Measurements from ENCODE around the gene TBCCD1.
A peak's percentile ranks its signal among the peaks of the same experiment; 100 is the strongest.

TBCCD1 gene

GRCh38 chr3:186549497-186549896 is 17.6 kb downstream of the TBCCD1 start:
- Histone ChIP-seq H3K23ac (ENCODE audit: low read depth, low read length, poor library complexity) (no peak overlapping the region), H3K9ac (ENCODE audit: low read depth, low read length, poor library complexity) (no peak overlapping the region)

GRCh38 chr3:186544281-186544680 is 22.9 kb downstream of the TBCCD1 start, which contains the start of gene CRYGS:
Gene CRYGS (minus strand): TSS chr3:186544380. CDS start chr3:186544326, 54 bp downstream.
- no peak within 1 kb of the TSS for H3K27ac ChIP-seq (replicated peaks; ENCODE audit: low read length)
- peaks cover 0 to 3% of the 10 kb centered on the region in 2 donors for H3K4me1 ChIP-seq (ENCODE audit: control insufficient read depth in 2 of 2, insufficient read depth in 1 of 2, low read depth in 1 of 2, low read length in 2 of 2)
- H3K27me3 ChIP-seq (ENCODE audit: control insufficient read depth in 3 of 3, insufficient read depth in 3 of 3, low read depth in 1 of 3, low read length in 3 of 3): no peaks in the 10 kb centered on the region

More at GRCh38 chr3:186549497-186549896, 17.6 kb downstream of the TBCCD1 start:
- no CpG with 5 or more reads among the region's 3 CpGs for WGBS, 2 donors (ENCODE audit: extremely low coverage in 2 of 2, insufficient read length in 2 of 2, insufficient replicate concordance in 1 of 2)
- Histone ChIP-seq H4K8ac (ENCODE audit: low read depth, low read length) (no peak overlapping the region), H2BK5ac (ENCODE audit: low read length) (no peak overlapping the region), H4K91ac (ENCODE audit: low read depth, low read length, poor library complexity) (no peak overlapping the region), H3K9me3 (replicated peaks in 1 of 2; ENCODE audit: control insufficient read depth in 2 of 2, insufficient read depth in 1 of 2, low read depth in 1 of 2, low read length in 2 of 2) (peaks cover 0 to 1% of the 10 kb centered on the region in 2 donors), H2BK120ac (ENCODE audit: low read depth, low read length) (no peak overlapping the region), H3K27me3 (ENCODE audit: control insufficient read depth in 3 of 3, insufficient read depth in 3 of 3, low read depth in 1 of 3, low read length in 3 of 3) (no peaks in the 10 kb centered on the region), H3K4ac (ENCODE audit: low read length) (no peak overlapping the region), H3K4me3 (ENCODE audit: low read length in 2 of 2) (no peak overlapping the region), H3K18ac (ENCODE audit: low read length) (no peak overlapping the region), H3K4me2 (ENCODE audit: insufficient read depth, low read length, poor library complexity, severe bottlenecking) (no peak overlapping the region), H3K79me1 (ENCODE audit: low read depth, low read length) (no peaks in the 10 kb centered on the region), H3K4me1 (ENCODE audit: control insufficient read depth in 2 of 2, insufficient read depth in 1 of 2, low read depth in 1 of 2, low read length in 2 of 2) (peaks cover 0 to 2% of the 10 kb centered on the region in 2 donors), H3K36me3 (replicated peaks in 1 of 2; ENCODE audit: control insufficient read depth in 2 of 2, insufficient read depth in 2 of 2, low read length in 2 of 2) (peaks cover 4 to 78% of the 10 kb centered on the region in 2 donors), H2BK15ac (ENCODE audit: low read length) (no peak overlapping the region), H2BK12ac (ENCODE audit: low read length) (no peak overlapping the region), H2AK5ac (ENCODE audit: low read depth, low read length) (no peak overlapping the region), H3K14ac (ENCODE audit: low read length) (no peak overlapping the region), H3K27ac (replicated peaks; ENCODE audit: low read length) (no peak overlapping the region), H2AFZ (ENCODE audit: low read length) (no peak overlapping the region)
- no peak for DNase-seq (ENCODE audit: low spot score)

GRCh38 chr3:186540835-186541226 is 26.3 kb downstream of the TBCCD1 start:
- no peak overlapping the region for H3K4me3 ChIP-seq (ENCODE audit: low read length in 2 of 2)
- no peak overlapping the region for H2AFZ ChIP-seq (ENCODE audit: low read length)
- H3K4ac ChIP-seq (ENCODE audit: low read length): no peak overlapping the region
- no peak overlapping the region for H3K18ac ChIP-seq (ENCODE audit: low read length)
- no peaks in the 10 kb centered on the region for H3K9me3 ChIP-seq (replicated peaks in 1 of 2; ENCODE audit: control insufficient read depth in 2 of 2, insufficient read depth in 1 of 2, low read depth in 1 of 2, low read length in 2 of 2)
- WGBS, 2 donors (ENCODE audit: extremely low coverage in 2 of 2, insufficient read length in 2 of 2, insufficient replicate concordance in 1 of 2): no CpG with 5 or more reads among the region's 2 CpGs
- no peak overlapping the region for H2BK120ac ChIP-seq (ENCODE audit: low read depth, low read length)
- H2AK5ac ChIP-seq (ENCODE audit: low read depth, low read length): no peak overlapping the region
- H3K36me3 ChIP-seq (replicated peaks in 1 of 2; ENCODE audit: control insufficient read depth in 2 of 2, insufficient read depth in 2 of 2, low read length in 2 of 2): peaks cover 0 to 13% of the 10 kb centered on the region in 2 donors
- no peak overlapping the region for H2BK15ac ChIP-seq (ENCODE audit: low read length)
- no peak overlapping the region for H3K14ac ChIP-seq (ENCODE audit: low read length)
- H2BK5ac ChIP-seq (ENCODE audit: low read length): no peak overlapping the region
- H4K8ac ChIP-seq (ENCODE audit: low read depth, low read length): no peak overlapping the region
- no peak overlapping the region for H2BK12ac ChIP-seq (ENCODE audit: low read length)
- DNase-seq (ENCODE audit: low spot score): no peak
- no peak overlapping the region for H3K23ac ChIP-seq (ENCODE audit: low read depth, low read length, poor library complexity)
- no peak overlapping the region for H3K4me2 ChIP-seq (ENCODE audit: insufficient read depth, low read length, poor library complexity, severe bottlenecking)
- H4K91ac ChIP-seq (ENCODE audit: low read depth, low read length, poor library complexity): no peak overlapping the region
- no peak overlapping the region for H3K27ac ChIP-seq (replicated peaks; ENCODE audit: low read length)
- no peaks in the 10 kb centered on the region for H3K79me1 ChIP-seq (ENCODE audit: low read depth, low read length)
- H3K27me3 ChIP-seq (ENCODE audit: control insufficient read depth in 3 of 3, insufficient read depth in 3 of 3, low read depth in 1 of 3, low read length in 3 of 3): no peaks in the 10 kb centered on the region
- H3K9ac ChIP-seq (ENCODE audit: low read depth, low read length, poor library complexity): no peak overlapping the region
- peaks cover 0 to 6% of the 10 kb centered on the region in 2 donors for H3K4me1 ChIP-seq (ENCODE audit: control insufficient read depth in 2 of 2, insufficient read depth in 1 of 2, low read depth in 1 of 2, low read length in 2 of 2)

More at GRCh38 chr3:186544281-186544680, 22.9 kb downstream of the TBCCD1 start, which contains the start of gene CRYGS:
- no peak for DNase-seq (ENCODE audit: low spot score)
- Histone ChIP-seq H3K36me3 (replicated peaks in 1 of 2; ENCODE audit: control insufficient read depth in 2 of 2, insufficient read depth in 2 of 2, low read length in 2 of 2) (peaks cover 0 to 38% of the 10 kb centered on the region in 2 donors), H3K4ac (ENCODE audit: low read length) (no peak within 1 kb of the TSS), H3K9me3 (replicated peaks in 1 of 2; ENCODE audit: control insufficient read depth in 2 of 2, insufficient read depth in 1 of 2, low read depth in 1 of 2, low read length in 2 of 2) (no peaks in the 10 kb centered on the region), H2BK15ac (ENCODE audit: low read length) (no peak within 1 kb of the TSS), H2BK12ac (ENCODE audit: low read length) (no peak within 1 kb of the TSS), H3K18ac (ENCODE audit: low read length) (no peak within 1 kb of the TSS), H2AFZ (ENCODE audit: low read length) (no peak within 1 kb of the TSS), H4K8ac (ENCODE audit: low read depth, low read length) (no peak within 1 kb of the TSS), H3K23ac (ENCODE audit: low read depth, low read length, poor library complexity) (no peak within 1 kb of the TSS), H3K9ac (ENCODE audit: low read depth, low read length, poor library complexity) (no peak within 1 kb of the TSS), H2AK5ac (ENCODE audit: low read depth, low read length) (no peak within 1 kb of the TSS), H4K91ac (ENCODE audit: low read depth, low read length, poor library complexity) (no peak within 1 kb of the TSS), H2BK5ac (ENCODE audit: low read length) (no peak within 1 kb of the TSS), H3K4me2 (ENCODE audit: insufficient read depth, low read length, poor library complexity, severe bottlenecking) (no peak within 1 kb of the TSS), H3K4me3 (ENCODE audit: low read length in 2 of 2) (no peak within 1 kb of the TSS), H3K14ac (ENCODE audit: low read length) (no peak within 1 kb of the TSS), H2BK120ac (ENCODE audit: low read depth, low read length) (no peak within 1 kb of the TSS), H3K79me1 (ENCODE audit: low read depth, low read length) (no peaks in the 10 kb centered on the region)
- WGBS, 2 donors (ENCODE audit: extremely low coverage in 2 of 2, insufficient read length in 2 of 2, insufficient replicate concordance in 1 of 2): no CpG with 5 or more reads among the region's 2 CpGs

GRCh38 chr3:186540221-186540834 is 26.8 kb downstream of the TBCCD1 start:
- no peak overlapping the region for H3K27ac ChIP-seq (replicated peaks; ENCODE audit: low read length)

More at GRCh38 chr3:186540221-186540834, 26.8 kb downstream of the TBCCD1 start:
- H3K4me3 ChIP-seq (ENCODE audit: low read length in 2 of 2): no peak overlapping the region
- WGBS, 2 donors (ENCODE audit: extremely low coverage in 2 of 2, insufficient read length in 2 of 2, insufficient replicate concordance in 1 of 2): no CpG with 5 or more reads among the region's 8 CpGs
- H3K36me3 ChIP-seq (replicated peaks in 1 of 2; ENCODE audit: control insufficient read depth in 2 of 2, insufficient read depth in 2 of 2, low read length in 2 of 2): peaks cover 0 to 8% of the 10 kb centered on the region in 2 donors
- no peak overlapping the region for H3K23ac ChIP-seq (ENCODE audit: low read depth, low read length, poor library complexity)
- no peak overlapping the region for H4K91ac ChIP-seq (ENCODE audit: low read depth, low read length, poor library complexity)
- H2BK5ac ChIP-seq (ENCODE audit: low read length): no peak overlapping the region
- no peak overlapping the region for H3K4ac ChIP-seq (ENCODE audit: low read length)
- no peak overlapping the region for H3K14ac ChIP-seq (ENCODE audit: low read length)
- H4K8ac ChIP-seq (ENCODE audit: low read depth, low read length): no peak overlapping the region
- H3K79me1 ChIP-seq (ENCODE audit: low read depth, low read length): no peaks in the 10 kb centered on the region
- no peak overlapping the region for H3K9ac ChIP-seq (ENCODE audit: low read depth, low read length, poor library complexity)
- no peak overlapping the region for H2BK12ac ChIP-seq (ENCODE audit: low read length)
- H2BK15ac ChIP-seq (ENCODE audit: low read length): no peak overlapping the region
- H3K9me3 ChIP-seq (replicated peaks in 1 of 2; ENCODE audit: control insufficient read depth in 2 of 2, insufficient read depth in 1 of 2, low read depth in 1 of 2, low read length in 2 of 2): no peaks in the 10 kb centered on the region
- H2AK5ac ChIP-seq (ENCODE audit: low read depth, low read length): no peak overlapping the region
- H2AFZ ChIP-seq (ENCODE audit: low read length): no peak overlapping the region
- no peak overlapping the region for H3K18ac ChIP-seq (ENCODE audit: low read length)
- H3K4me2 ChIP-seq (ENCODE audit: insufficient read depth, low read length, poor library complexity, severe bottlenecking): no peak overlapping the region
- H2BK120ac ChIP-seq (ENCODE audit: low read depth, low read length): no peak overlapping the region
- peak; percentile 80 for DNase-seq (ENCODE audit: low spot score)
- peaks cover 0 to 6% of the 10 kb centered on the region in 2 donors for H3K4me1 ChIP-seq (ENCODE audit: control insufficient read depth in 2 of 2, insufficient read depth in 1 of 2, low read depth in 1 of 2, low read length in 2 of 2)
- no peaks in the 10 kb centered on the region for H3K27me3 ChIP-seq (ENCODE audit: control insufficient read depth in 3 of 3, insufficient read depth in 3 of 3, low read depth in 1 of 3, low read length in 3 of 3)

Data from neuronal stem cell (in vitro differentiated cells).